Smooth muscle cell (in vitro differentiated cells): ENCODE data around the gene CEACAM8. TPM values are rescaled to one million over a fixed set of nuclear protein-coding genes. Genes with fewer than 3 reads are reported as not detected.
A peak's percentile ranks its signal among the peaks of the same experiment; 100 is the strongest.

Experiments
- DNase-seq: peaks from one replicate; lab custom pipeline; 2025; ENCODE audit not compliant: unreplicated experiment; lab: John Stamatoyannopoulos, UW
- H2AFZ ChIP-seq: fragments of 200-600 bp; sonication (generic); 2 replicates; pipeline ENCODE4 v1.6.0; 2016; ENCODE audit warnings: antibody characterized with exemption, low read depth, mild to moderate bottlenecking
- H3F3A ChIP-seq: fragments of 200-600 bp; sonication (generic); 2 replicates; pipeline ENCODE4 v1.6.0; 2017; ENCODE audit warnings: antibody characterized with exemption, low read depth
- H3K27ac ChIP-seq: fragments of 200-600 bp; sonication (generic); 2 replicates; pipeline ENCODE4 v1.5.1; 2016; ENCODE audit warnings: low read depth, mild to moderate bottlenecking
- H3K27me3 ChIP-seq: fragments of 200-600 bp; sonication (generic); 2 replicates; pipeline ENCODE4 v1.6.1; 2016; ENCODE audit warnings: low read depth, mild to moderate bottlenecking
- H3K36me3 ChIP-seq: fragments of 200-600 bp; sonication (generic); 2 replicates; pipeline ENCODE4 v1.5.1; 2016; ENCODE audit warnings: low read depth
- H3K4me1 ChIP-seq: fragments of 200-600 bp; sonication (generic); 2 replicates; pipeline ENCODE4 v1.5.1; 2016; ENCODE audit warnings: low read depth
- H3K4me2 ChIP-seq: fragments of 200-600 bp; sonication (generic); 2 replicates; pipeline ENCODE4 v1.6.0; 2016; ENCODE audit warnings: mild to moderate bottlenecking
- H3K4me3 ChIP-seq: fragments of 200-600 bp; sonication (generic); 2 replicates; pipeline ENCODE4 v1.5.1; 2016; ENCODE audit warnings: mild to moderate bottlenecking
- H3K79me2 ChIP-seq: fragments of 200-600 bp; sonication (generic); 2 replicates; pipeline ENCODE4 v1.6.0; 2016; ENCODE audit warnings: low read depth, mild to moderate bottlenecking
- H3K9ac ChIP-seq: fragments of 200-600 bp; sonication (generic); 2 replicates; pipeline ENCODE4 v1.6.0; 2016; ENCODE audit warnings: low read depth
- H3K9me3 ChIP-seq: fragments of 200-600 bp; sonication (generic); replicated peaks from 2 replicates; pipeline ENCODE4 v1.5.1; 2016; ENCODE audit warnings: low read depth
- H4K20me1 ChIP-seq: fragments of 200-600 bp; sonication (generic); 2 replicates; pipeline ENCODE4 v1.6.0; 2016; ENCODE audit warnings: low read depth
- WGBS: methylation state at CpG from one replicate; pipeline ENCODE4 v1.1.7; 2016; ENCODE audit warnings: low lambda C conversion rate; 5-methylcytosine and 5-hydroxymethylcytosine counted together
- polyA plus RNA-seq: library from polyadenylated mRNA; unstranded; fragments of >200 nt; fragmentation: Nextera tagmentation; extraction: Ambion mirVana; gene quantifications from 2 replicates; pipeline ENCODE4 v1.2.1, GENCODE V29; 2016
- total RNA-seq: library from RNA; depleted of rRNA; stranded (reverse); fragments of >200 nt; gene quantifications from 2 replicates; pipeline ENCODE4 v1.2.3, GENCODE V29; 2014
- TF ChIP-seq, protein P1 (sequence below): fragments of 200-600 bp; sonication (generic); IDR thresholded peaks from 2 replicates; pipeline ENCODE4 v1.5.1; 2017; ENCODE audit warnings: borderline replicate concordance, mild to moderate bottlenecking, antibody characterized with exemption; ENCODE audit not compliant: insufficient read depth, poor library complexity, severe bottlenecking

The CEACAM8 gene
- total and polyA plus RNA-seq, 2 experiments from 2014 or later, result not detected

DNA sequence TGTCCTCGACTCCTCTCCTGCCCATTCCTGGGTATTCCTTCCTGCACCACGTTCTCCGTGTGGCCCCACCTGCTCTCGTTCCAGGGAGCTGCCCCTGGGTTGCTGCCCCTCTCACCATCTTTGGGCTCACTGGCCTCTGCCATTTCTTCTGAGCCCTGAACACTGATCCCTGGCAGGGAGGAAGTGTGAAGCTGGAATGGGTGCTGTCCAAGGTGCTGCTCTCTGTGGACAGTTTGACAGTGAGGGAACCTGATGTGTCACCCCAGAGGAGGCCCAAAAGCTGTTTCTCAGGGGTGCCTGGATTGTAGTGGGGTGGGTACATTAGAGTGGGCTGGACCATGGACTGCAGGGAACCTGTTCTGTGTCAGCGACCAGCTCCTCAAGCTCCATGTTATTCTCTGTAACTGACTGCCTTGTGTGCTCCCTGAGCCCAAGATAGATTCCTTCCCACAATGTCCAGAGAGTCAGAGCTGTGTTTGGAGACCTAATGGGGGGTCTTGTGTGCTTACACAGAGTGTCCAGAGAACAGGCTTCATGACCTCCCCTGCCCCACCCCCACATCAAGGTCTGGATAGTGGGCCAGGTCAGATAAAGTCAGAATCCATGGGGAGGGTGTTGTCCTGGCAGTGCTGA is 7.2 kb upstream of the CEACAM8 start:
- H3K4me1 ChIP-seq, result no peaks in the 10 kb centered on the region
- no peak overlapping the region for H2AFZ ChIP-seq
- H3K4me2 ChIP-seq, result no peak overlapping the region
- WGBS, result 28% methylated on average over 4 of the region's 5 CpGs
- no peak overlapping the region for H3K4me3 ChIP-seq
- no peaks in the 10 kb centered on the region for H3F3A ChIP-seq
- H4K20me1 ChIP-seq, result no peaks in the 10 kb centered on the region
- no peaks in the 10 kb centered on the region for H3K36me3 ChIP-seq
- DNase-seq, result no peak
- no peak overlapping the region for H3K9ac ChIP-seq
- H3K27ac ChIP-seq, result no peak overlapping the region
- TF ChIP-seq, protein P1, sequence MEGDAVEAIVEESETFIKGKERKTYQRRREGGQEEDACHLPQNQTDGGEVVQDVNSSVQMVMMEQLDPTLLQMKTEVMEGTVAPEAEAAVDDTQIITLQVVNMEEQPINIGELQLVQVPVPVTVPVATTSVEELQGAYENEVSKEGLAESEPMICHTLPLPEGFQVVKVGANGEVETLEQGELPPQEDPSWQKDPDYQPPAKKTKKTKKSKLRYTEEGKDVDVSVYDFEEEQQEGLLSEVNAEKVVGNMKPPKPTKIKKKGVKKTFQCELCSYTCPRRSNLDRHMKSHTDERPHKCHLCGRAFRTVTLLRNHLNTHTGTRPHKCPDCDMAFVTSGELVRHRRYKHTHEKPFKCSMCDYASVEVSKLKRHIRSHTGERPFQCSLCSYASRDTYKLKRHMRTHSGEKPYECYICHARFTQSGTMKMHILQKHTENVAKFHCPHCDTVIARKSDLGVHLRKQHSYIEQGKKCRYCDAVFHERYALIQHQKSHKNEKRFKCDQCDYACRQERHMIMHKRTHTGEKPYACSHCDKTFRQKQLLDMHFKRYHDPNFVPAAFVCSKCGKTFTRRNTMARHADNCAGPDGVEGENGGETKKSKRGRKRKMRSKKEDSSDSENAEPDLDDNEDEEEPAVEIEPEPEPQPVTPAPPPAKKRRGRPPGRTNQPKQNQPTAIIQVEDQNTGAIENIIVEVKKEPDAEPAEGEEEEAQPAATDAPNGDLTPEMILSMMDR, result no peak
- peaks cover 5% of the 10 kb centered on the region for H3K9me3 ChIP-seq
- no peaks in the 10 kb centered on the region for H3K27me3 ChIP-seq
- H3K79me2 ChIP-seq, result no peaks in the 10 kb centered on the region

DNA sequence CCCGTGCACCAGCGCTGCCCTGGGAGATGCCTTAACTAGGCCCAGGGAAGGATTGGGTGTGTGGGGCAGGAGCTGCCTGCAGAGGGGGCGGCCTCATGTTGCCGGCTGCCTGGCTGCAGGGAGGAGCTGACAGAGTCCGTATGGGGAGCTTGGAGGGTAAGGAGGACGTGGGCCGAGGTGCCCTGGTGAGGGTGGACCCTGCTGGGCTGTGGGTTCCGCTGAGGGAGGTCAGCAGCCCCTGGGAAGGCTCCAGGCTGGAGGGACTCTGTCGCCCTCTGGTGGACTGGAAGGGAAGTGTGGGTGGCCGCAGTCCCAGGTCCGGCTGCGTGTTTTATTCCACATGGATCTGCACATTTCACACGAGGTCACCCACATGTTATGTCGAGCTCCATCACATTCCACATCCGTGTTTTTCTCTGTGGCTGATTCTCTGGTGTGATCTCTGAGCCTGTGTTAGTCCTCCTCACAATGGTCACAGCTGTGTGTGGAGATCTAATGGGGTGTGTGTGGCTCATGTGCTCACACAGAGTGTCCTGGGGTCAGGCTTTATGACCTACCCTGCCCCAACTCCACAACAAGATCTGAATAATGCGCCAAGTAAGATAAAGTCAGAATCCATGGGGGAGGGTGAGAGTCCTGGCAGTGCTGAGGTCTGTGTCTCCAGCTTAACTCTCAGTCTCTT is 1.8 kb upstream of the CEACAM8 start:
- no peak overlapping the region for H3K9ac ChIP-seq
- H3K4me2 ChIP-seq, result no peak overlapping the region
- no peaks in the 10 kb centered on the region for H3K4me1 ChIP-seq
- H3K9me3 ChIP-seq, result peaks cover 5% of the 10 kb centered on the region
- H3K27ac ChIP-seq, result no peak overlapping the region
- no peaks in the 10 kb centered on the region for H4K20me1 ChIP-seq
- no peaks in the 10 kb centered on the region for H3F3A ChIP-seq
- no peaks in the 10 kb centered on the region for H3K36me3 ChIP-seq
- TF ChIP-seq, protein P1, result peak; percentile 78
- H2AFZ ChIP-seq, result no peak overlapping the region
- H3K4me3 ChIP-seq, result no peak overlapping the region
- H3K79me2 ChIP-seq, result no peaks in the 10 kb centered on the region
- DNase-seq, result no peak
- 20% methylated on average over 13 of the region's 16 CpGs for WGBS
- no peaks in the 10 kb centered on the region for H3K27me3 ChIP-seq

DNA sequence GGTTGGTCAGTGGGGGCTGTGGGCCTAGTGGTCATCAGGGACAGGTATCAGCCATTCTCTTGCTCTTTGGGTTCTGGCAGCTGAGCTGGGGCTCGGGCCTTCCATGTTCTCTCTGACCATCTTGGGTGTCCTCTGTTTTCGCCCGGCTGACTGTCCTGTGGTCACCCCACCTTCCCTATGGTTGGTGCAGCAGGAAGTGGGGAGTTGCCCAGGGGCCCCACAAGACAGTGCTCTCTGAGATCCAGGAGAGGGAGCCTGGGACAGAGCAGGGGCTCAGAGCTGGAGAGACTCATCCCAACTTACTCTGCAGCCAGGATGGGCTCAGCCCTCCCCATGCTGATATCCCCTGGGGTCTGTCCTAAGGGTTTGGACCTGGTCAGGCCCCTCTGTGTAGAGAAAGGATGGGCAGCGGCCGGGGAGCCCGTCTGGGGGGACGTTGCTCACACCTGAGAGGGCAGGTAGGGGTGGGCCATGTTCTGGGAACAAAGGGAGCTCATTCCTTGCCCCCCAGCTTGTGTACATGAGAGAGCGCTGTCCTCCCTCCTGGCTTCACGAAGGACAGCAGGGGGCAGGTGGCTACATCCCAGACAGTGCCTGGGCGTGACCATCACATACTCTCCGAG is 937 bp upstream of the CEACAM8 start:
- H3K79me2 ChIP-seq, result no peaks in the 10 kb centered on the region
- TF ChIP-seq, protein P1, result no peak
- H3K9ac ChIP-seq, result no peak overlapping the region
- H4K20me1 ChIP-seq, result no peaks in the 10 kb centered on the region
- no peak for DNase-seq
- no peaks in the 10 kb centered on the region for H3K4me1 ChIP-seq
- no peak overlapping the region for H3K4me2 ChIP-seq
- H3K36me3 ChIP-seq, result no peaks in the 10 kb centered on the region
- no peaks in the 10 kb centered on the region for H3K27me3 ChIP-seq
- H2AFZ ChIP-seq, result no peak overlapping the region
- 71% methylated on average over 11 of the region's 11 CpGs for WGBS
- H3F3A ChIP-seq, result no peaks in the 10 kb centered on the region
- peaks cover 5% of the 10 kb centered on the region for H3K9me3 ChIP-seq
- H3K27ac ChIP-seq, result no peak overlapping the region
- no peak overlapping the region for H3K4me3 ChIP-seq
